ENCODE results near the gene BAIAP2. TPM values are rescaled to one million over a fixed set of nuclear protein-coding genes. Genes with fewer than 3 reads are reported as not detected.

The BAIAP2 gene
- total RNA-seq, 1 experiment from 2014 or later, result 15.2 TPM

GRCh38 chr17:81156866-81157805, 122.2 kb downstream of the BAIAP2 start:
- DNase-seq (ENCODE audit: low read depth), result no peak

- DNase-seq (ENCODE audit: low read depth), result no peak
Observed at GRCh38 chr17:81157848-81158687, 123.1 kb downstream of the BAIAP2 start.

- DNase-seq (ENCODE audit: low read depth), result no peak
Observed at GRCh38 chr17:81158688-81159590, 124.0 kb downstream of the BAIAP2 start.

GRCh38 chr17:81159611-81160265, 124.8 kb downstream of the BAIAP2 start:
- DNase-seq (ENCODE audit: low read depth), result no peak

- no peak for DNase-seq (ENCODE audit: low read depth)
Observed at GRCh38 chr17:81160306-81160705, 125.4 kb downstream of the BAIAP2 start.

- no peak for DNase-seq (ENCODE audit: low read depth)
Observed at GRCh38 chr17:81160747-81161453, 125.9 kb downstream of the BAIAP2 start.

GRCh38 chr17:81161536-81161935, 126.6 kb downstream of the BAIAP2 start:
- DNase-seq (ENCODE audit: low read depth), result no peak

GRCh38 chr17:81161972-81162371, 127.0 kb downstream of the BAIAP2 start:
- DNase-seq (ENCODE audit: low read depth), result no peak

- no peak for DNase-seq (ENCODE audit: low read depth)
Observed at GRCh38 chr17:81162491-81162890, 127.5 kb downstream of the BAIAP2 start.

- DNase-seq (ENCODE audit: low read depth), result no peak
Observed at GRCh38 chr17:81163051-81163695, 128.2 kb downstream of the BAIAP2 start.

GRCh38 chr17:81163703-81164370, 128.9 kb downstream of the BAIAP2 start:
- DNase-seq (ENCODE audit: low read depth), result no peak

- no peak for DNase-seq (ENCODE audit: low read depth)
Observed at GRCh38 chr17:81164371-81165245, 129.7 kb downstream of the BAIAP2 start.

- DNase-seq (ENCODE audit: low read depth), result no peak
Observed at GRCh38 chr17:81165246-81166032, 130.5 kb downstream of the BAIAP2 start, which contains the start of gene PVALEF. TSS of gene PVALEF (plus strand) at chr17:81165507. CDS start at chr17:81181227, 15,720 bp downstream.

- no peak for DNase-seq (ENCODE audit: low read depth)
Observed at GRCh38 chr17:81166033-81166492, 131.1 kb downstream of the BAIAP2 start, which contains the start of gene AATK. TSS of gene AATK (minus strand) at chr17:81166221. CDS start at chr17:81165992, 229 bp downstream.
